SK-N-SH (cell line): ENCODE measurements around the gene PPP4R2. TPM values are rescaled to one million over a fixed set of nuclear protein-coding genes. Genes with fewer than 3 reads are reported as not detected.

ENCODE experiments used
- CTCF ChIA-PET: fragments of 300-600, 350-600 bp; formaldehyde crosslinking; extraction: SDS; loops from one replicate; lab custom pipeline; 2021; lab: Yijun Ruan, JAX
- POLR2A ChIA-PET: fragments of 350-600 bp; sonication (Branson Sonifier 250); formaldehyde crosslinking; extraction: SDS; loops from one replicate; lab custom pipeline; 2020; ENCODE audit warnings: antibody characterized with exemption, inconsistent platforms; lab: Yijun Ruan, JAX
- DNase-seq: peaks from one replicate; pipeline ENCODE4 v3.0.0; 2012
- H2AFZ ChIP-seq: fragments of 200-600 bp; sonication (generic); 2 replicates; pipeline ENCODE4 v1.8.1; 2016; ENCODE audit warnings: antibody characterized with exemption, mild to moderate bottlenecking, low read depth
- H3F3A ChIP-seq: fragments of 200-600 bp; sonication (generic); replicated peaks from 2 replicates; pipeline ENCODE3; 2016; ENCODE audit warnings: antibody characterized with exemption, mild to moderate bottlenecking; ENCODE audit not compliant: insufficient read depth
- H3K27ac ChIP-seq, 2 experiments: fragments of 200-500 bp in 1 of 2; fragments of 200-600 bp in 1 of 2; sonication (Bioruptor generic) in 1 of 2; sonication (generic), shearing (Covaris generic) in 1 of 2; 2 replicates each; pipeline versions ENCODE4 v1.5.1 to v1.6.1; 2014 to 2016; ENCODE audit warnings: low read depth in 2 of 2, inconsistent platforms in 1 of 2, low read length in 1 of 2, mild to moderate bottlenecking in 1 of 2, mixed read lengths in 1 of 2
- H3K27me3 ChIP-seq: fragments of 200-600 bp; sonication (generic), shearing (Covaris generic); 2 replicates; pipeline ENCODE4 v1.6.1; 2016; ENCODE audit warnings: mixed run types; ENCODE audit not compliant: insufficient read depth
- H3K36me3 ChIP-seq, 2 experiments: fragments of 200-500 bp in 1 of 2; fragments of 200-600 bp in 1 of 2; sonication (Bioruptor generic) in 1 of 2; sonication (generic) in 1 of 2; replicated peaks in 1 of 2; 2 replicates each; pipeline versions ENCODE3 to v1.5.1; 2014 to 2016; ENCODE audit warnings: low read length in 1 of 2, mild to moderate bottlenecking in 1 of 2; ENCODE audit not compliant: insufficient read depth in 2 of 2, control insufficient read depth in 1 of 2
- H3K4me1 ChIP-seq, 2 experiments: fragments of 200-500 bp in 1 of 2; fragments of 200-600 bp in 1 of 2; sonication (Bioruptor generic) in 1 of 2; sonication (generic), shearing (Covaris generic) in 1 of 2; 2 replicates each; pipeline versions ENCODE4 v1.5.1 to v1.6.1; 2014 to 2016; ENCODE audit warnings: low read depth in 1 of 2, low read length in 1 of 2, mixed run types in 1 of 2; ENCODE audit not compliant: insufficient read depth in 2 of 2, control insufficient read depth in 1 of 2
- H3K4me2 ChIP-seq: fragments of 200-600 bp; sonication (generic), shearing (Covaris generic); 2 replicates; pipeline ENCODE4 v1.6.1; 2017; ENCODE audit warnings: mixed run types
- H3K4me3 ChIP-seq, 2 experiments: fragments of 200-500 bp in 1 of 2; fragments of 200-600 bp in 1 of 2; sonication (Bioruptor generic) in 1 of 2; sonication (generic), shearing (Covaris generic) in 1 of 2; 2 replicates each; pipeline versions ENCODE4 v1.5.1 to v1.8.1; 2014 to 2016; ENCODE audit warnings: low read depth in 2 of 2, inconsistent platforms in 1 of 2, low read length in 1 of 2, mild to moderate bottlenecking in 1 of 2, mixed read lengths in 1 of 2, moderate library complexity in 1 of 2
- H3K79me2 ChIP-seq: fragments of 200-600 bp; sonication (generic); 2 replicates; pipeline ENCODE4 v1.8.1; 2017; ENCODE audit warnings: mild to moderate bottlenecking; ENCODE audit not compliant: insufficient read depth
- H3K9ac ChIP-seq: fragments of 200-600 bp; sonication (generic); 2 replicates; pipeline ENCODE4 v1.6.1; 2017; ENCODE audit warnings: mixed run types
- H3K9me2 ChIP-seq: fragments of 200-600 bp; sonication (generic); 2 replicates; pipeline ENCODE4 v1.6.1; 2017; ENCODE audit warnings: mixed run types
- H3K9me3 ChIP-seq: fragments of 200-600 bp; sonication (generic); 2 replicates; pipeline ENCODE4 v1.6.1; 2017; ENCODE audit warnings: mixed run types, mild to moderate bottlenecking, moderate library complexity
- H4K20me1 ChIP-seq: fragments of 200-600 bp; sonication (generic); 2 replicates; pipeline ENCODE4 v1.6.1; 2017; ENCODE audit warnings: mild to moderate bottlenecking, mixed run types; ENCODE audit not compliant: insufficient read depth
- CHD2 ChIP-seq: fragments of 150-350 bp; IDR thresholded peaks from 2 replicates; pipeline ENCODE4 v1.6.1; 2018; ENCODE audit warnings: low read length; ENCODE audit not compliant: partially characterized antibody
- CTCF ChIP-seq: fragments of 200-600 bp; sonication (generic); IDR thresholded peaks from 2 replicates; pipeline ENCODE4 v1.6.1; 2017; ENCODE audit warnings: antibody characterized with exemption, mild to moderate bottlenecking, moderate library complexity
- ELF1 ChIP-seq: IDR thresholded peaks from 2 replicates; pipeline ENCODE4 v1.4.0; 2012
- EP300 ChIP-seq, 2 experiments: IDR thresholded peaks; 2 replicates each; pipeline versions ENCODE4 v1.4.0 to v1.6.1; 2012; ENCODE audit warnings: borderline replicate concordance in 1 of 2, low read depth in 1 of 2, low read length in 1 of 2
- FOSL2 ChIP-seq: IDR thresholded peaks from 2 replicates; pipeline ENCODE4 v1.4.0; 2012; ENCODE audit warnings: low read depth, mild to moderate bottlenecking, moderate library complexity, borderline replicate concordance
- FOXJ3 ChIP-seq: sonication (generic); formaldehyde crosslinking; IDR thresholded peaks from 2 replicates; pipeline ENCODE4 v1.5.1; 2020; ENCODE audit warnings: mild to moderate bottlenecking, missing genetic modification reagents
- FOXM1 ChIP-seq: IDR thresholded peaks from 2 replicates; pipeline ENCODE4 v1.4.0; 2012; ENCODE audit warnings: low read depth, mild to moderate bottlenecking
- GABPA ChIP-seq: IDR thresholded peaks from 2 replicates; pipeline ENCODE4 v1.4.0; 2012; ENCODE audit warnings: low read depth, mild to moderate bottlenecking
- JUND ChIP-seq: IDR thresholded peaks from 2 replicates; pipeline ENCODE4 v1.4.0; 2012
- MEF2A ChIP-seq: IDR thresholded peaks from 2 replicates; pipeline ENCODE4 v1.4.0; 2012; ENCODE audit warnings: low read depth, borderline replicate concordance
- NFIC ChIP-seq: IDR thresholded peaks from 2 replicates; pipeline ENCODE4 v1.4.0; 2012; ENCODE audit warnings: borderline replicate concordance
- NRF1 ChIP-seq: IDR thresholded peaks from 2 replicates; pipeline ENCODE4 v1.6.1; 2012; ENCODE audit warnings: low read depth, mild to moderate bottlenecking, low read length
- PBX3 ChIP-seq: IDR thresholded peaks from 2 replicates; pipeline ENCODE4; 2012
- RAD21 ChIP-seq: IDR thresholded peaks from 2 replicates; pipeline ENCODE4 v1.6.1; 2012; ENCODE audit warnings: mild to moderate bottlenecking, low read length
- RCOR1 ChIP-seq: fragments of 150-350 bp; IDR thresholded peaks from 2 replicates; pipeline ENCODE4 v1.6.1; 2017; ENCODE audit warnings: antibody characterized with exemption, low read length
- RFX5 ChIP-seq: IDR thresholded peaks from 2 replicates; pipeline ENCODE4 v1.6.1; 2012; ENCODE audit warnings: mild to moderate bottlenecking, improper control_type of control experiment, low read length
- TAF1 ChIP-seq: IDR thresholded peaks from 2 replicates; pipeline ENCODE4 v1.6.1; 2012; ENCODE audit warnings: low read depth, mild to moderate bottlenecking, low read length, moderate library complexity, borderline replicate concordance
- TCF12 ChIP-seq: IDR thresholded peaks from 2 replicates; pipeline ENCODE4 v1.4.0; 2012
- TEAD4 ChIP-seq: IDR thresholded peaks from 2 replicates; pipeline ENCODE4 v1.4.0; 2012; ENCODE audit warnings: mild to moderate bottlenecking, borderline replicate concordance; ENCODE audit not compliant: insufficient read depth
- USF1 ChIP-seq: IDR thresholded peaks from 2 replicates; pipeline ENCODE4 v1.4.0; 2012; ENCODE audit warnings: low read depth, borderline replicate concordance
- USF2 ChIP-seq: fragments of 150-350 bp; IDR thresholded peaks from 2 replicates; pipeline ENCODE4 v1.6.1; 2017; ENCODE audit warnings: antibody characterized with exemption, low read length, low read depth, borderline replicate concordance
- YY1 ChIP-seq: IDR thresholded peaks from 2 replicates; pipeline ENCODE4 v1.4.0; 2012; ENCODE audit warnings: low read depth, mild to moderate bottlenecking
- ZBTB33 ChIP-seq: IDR thresholded peaks from 2 replicates; pipeline ENCODE4 v1.4.0; 2012; ENCODE audit warnings: low read depth, borderline replicate concordance
- WGBS: methylation state at CpG from one replicate; pipeline ENCODE4 v1.1.6; 2017; ENCODE audit warnings: low lambda C conversion rate; 5-methylcytosine and 5-hydroxymethylcytosine counted together
- polyA plus RNA-seq, 3 experiments: library from polyadenylated mRNA; depleted of rRNA; stranded (reverse); fragments of >200 nt; gene quantifications; 2 replicates each; pipeline ENCODE4 v1.2.3, GENCODE V29; 2012

Gene PPP4R2
- polyA plus RNA-seq, 1 of the 3 experiments (the other 2 are of a cell fraction): 8.9 TPM

GRCh38 chr3:72973786-72974185 lies 22.8 kb upstream of the PPP4R2 start (continued):
- TF ChIP-seq USF1 (no peak), RCOR1 (no peak), FOXM1 (no peak), CHD2 (no peak), GABPA (no peak), FOSL2 (no peak)
- TF ChIP-seq, all 33 proteins: peak for 0

GRCh38 chr3:72974956-72975355 lies 21.7 kb upstream of the PPP4R2 start:
- H3K9me3 ChIP-seq: no peaks in the 10 kb centered on the region
- H3K4me3 ChIP-seq: no peak overlapping the region
- no peaks in the 10 kb centered on the region for H3F3A ChIP-seq
- TF ChIP-seq TAF1 (no peak), TEAD4 (no peak), NFIC (no peak), CTCF (no peak), YY1 (no peak), EP300 (IDR thresholded peaks at IDR 0.05; ENCODE audit: borderline replicate concordance in 1 of 2, low read depth in 1 of 2, low read length in 1 of 2) (no peak), PBX3 (no peak), ELF1 (no peak), RCOR1 (no peak), USF2 (no peak), MEF2A (no peak), RFX5 (no peak), NRF1 (no peak), RAD21 (no peak), TCF12 (no peak), ZBTB33 (no peak), JUND (no peak), FOXJ3 (CRISPR knock-in tag) (no peak)
- TF ChIP-seq, all 33 proteins: peak for 0
- Histone ChIP-seq H3K4me1 (no peaks in the 10 kb centered on the region), H2AFZ (no peak overlapping the region), H3K27ac (no peak overlapping the region), H3K27me3 (no peaks in the 10 kb centered on the region), H3K9ac (no peak overlapping the region), H3K9me2 (no peaks in the 10 kb centered on the region), H4K20me1 (no peaks in the 10 kb centered on the region), H3K4me2 (no peak overlapping the region), H3K79me2 (no peaks in the 10 kb centered on the region), H3K36me3 (peaks cover 0 to 6% of the 10 kb centered on the region in 2 experiments)
- DNase-seq: no peak
- WGBS: 98% methylated on average over 4 of the region's 4 CpGs
- CTCF ChIA-PET: interaction anchor here (1.0 to 2.2 kb wide), 2 partner anchors 28 to 81 kb away, joined by 4 to 10 read pairs; no protein-coding TSS in a partner anchor
- POLR2A ChIA-PET: no interaction called here
